Measurements from ENCODE around the gene C4B. TPM values are rescaled to one million over a fixed set of nuclear protein-coding genes. Genes with fewer than 3 reads are reported as not detected.
A peak's percentile ranks its signal among the peaks of the same experiment; 100 is the strongest.
"Not testable (repeated sequence)": the region's sequence is repeated elsewhere in the genome, so short reads cannot be mapped to it uniquely, and the experiment has no call there.

Gene C4B
- total and polyA plus RNA-seq, 2 donors = 47.4 to 262 TPM

DNA sequence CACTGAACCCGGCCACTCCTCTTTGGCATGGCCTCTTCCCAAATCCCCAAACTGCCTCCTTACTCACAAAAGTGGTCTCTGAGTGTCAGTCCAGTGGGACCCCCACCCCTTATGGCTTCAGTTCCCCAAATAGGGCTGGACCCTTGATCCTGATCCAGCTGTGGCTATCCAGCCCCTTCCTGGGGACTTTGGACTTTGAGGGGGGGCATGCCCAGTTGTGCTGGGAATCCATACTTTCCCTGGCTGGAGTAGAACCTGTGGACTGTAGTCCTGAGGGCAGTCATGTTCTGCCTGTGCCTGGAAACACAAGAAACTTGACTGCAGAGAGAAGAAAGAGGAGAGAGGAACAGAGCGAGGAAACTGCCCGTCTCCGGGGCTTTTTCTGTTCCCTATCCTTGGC lies 10.2 kb upstream of the C4B start:
- not testable (repeated sequence) for H3K27me3 ChIP-seq (ENCODE audit: control insufficient read depth in 2 of 2, insufficient read depth in 1 of 2, low read length in 1 of 2); H3K36me3 ChIP-seq (ENCODE audit: control insufficient read depth in 2 of 2, insufficient read depth in 2 of 2, low read length in 1 of 2); H3K9me3 ChIP-seq (ENCODE audit: control insufficient read depth in 2 of 2, insufficient read depth in 1 of 2, low read length in 1 of 2); H3K4me1 ChIP-seq (ENCODE audit: control insufficient read depth in 2 of 2, insufficient read depth in 2 of 2, low read length in 2 of 2); H3K27ac ChIP-seq (ENCODE audit: low read depth in 1 of 2, low read length in 1 of 2); H3K4me3 ChIP-seq (ENCODE audit: low read length in 2 of 2); DNase-seq (ENCODE audit: low read depth in 6 of 9, low spot score in 9 of 9)
- WGBS = 57% methylated on average over 4 of the region's 4 CpGs

DNA sequence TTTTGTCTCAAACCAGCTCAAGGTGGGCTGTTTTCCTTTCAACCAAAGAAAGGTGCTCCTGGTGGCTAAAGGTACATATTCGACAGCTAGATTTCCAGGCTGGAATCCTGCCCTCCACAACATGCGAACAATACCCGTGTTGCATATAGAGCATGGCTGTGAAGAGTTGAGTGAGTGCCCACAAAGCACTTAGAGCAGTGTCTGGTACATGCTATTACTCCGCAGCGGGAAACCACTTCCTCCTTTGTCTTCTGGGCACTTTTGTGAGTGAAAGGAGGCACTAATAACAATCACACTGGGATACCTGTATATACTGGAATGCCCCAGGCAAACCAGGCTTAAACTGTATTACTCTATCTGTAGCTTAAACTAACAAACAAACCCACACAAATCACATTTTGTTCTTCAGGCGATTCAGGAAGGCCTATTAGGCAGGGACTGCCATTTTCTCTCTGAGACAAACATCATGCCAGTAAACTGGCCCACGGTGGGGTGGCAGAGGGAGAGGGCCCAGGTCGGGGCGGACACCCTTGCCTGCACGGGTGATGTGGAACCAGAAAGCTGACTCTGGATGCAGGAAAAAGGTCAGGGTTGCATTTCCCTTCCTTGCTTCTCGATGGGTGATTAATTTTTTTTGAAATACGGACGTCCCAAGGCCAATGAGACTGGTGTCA lies 9.6 kb upstream of the C4B start:
- not testable (repeated sequence) for DNase-seq (ENCODE audit: low read depth in 6 of 9, low spot score in 9 of 9); H3K9me3 ChIP-seq (ENCODE audit: control insufficient read depth in 2 of 2, insufficient read depth in 1 of 2, low read length in 1 of 2); H3K4me1 ChIP-seq (ENCODE audit: control insufficient read depth in 2 of 2, insufficient read depth in 2 of 2, low read length in 2 of 2); H3K36me3 ChIP-seq (ENCODE audit: control insufficient read depth in 2 of 2, insufficient read depth in 2 of 2, low read length in 1 of 2); H3K27me3 ChIP-seq (ENCODE audit: control insufficient read depth in 2 of 2, insufficient read depth in 1 of 2, low read length in 1 of 2); H3K4me3 ChIP-seq (ENCODE audit: low read length in 2 of 2)
- WGBS = 64% methylated on average over 9 of the region's 13 CpGs
- H3K27ac ChIP-seq (ENCODE audit: low read depth in 1 of 2, low read length in 1 of 2) = peak overlapping the region in 1 of 2 donors; percentile 42

GRCh38 chr6:32005538-32005880 lies 9.1 kb upstream of the C4B start:
- not testable (repeated sequence) for H3K4me3 ChIP-seq (ENCODE audit: low read length in 2 of 2); H3K27me3 ChIP-seq (ENCODE audit: control insufficient read depth in 2 of 2, insufficient read depth in 1 of 2, low read length in 1 of 2); H3K4me1 ChIP-seq (ENCODE audit: control insufficient read depth in 2 of 2, insufficient read depth in 2 of 2, low read length in 2 of 2); H3K27ac ChIP-seq (ENCODE audit: low read depth in 1 of 2, low read length in 1 of 2); H3K9me3 ChIP-seq (ENCODE audit: control insufficient read depth in 2 of 2, insufficient read depth in 1 of 2, low read length in 1 of 2); DNase-seq (ENCODE audit: low read depth in 6 of 9, low spot score in 9 of 9); H3K36me3 ChIP-seq (ENCODE audit: control insufficient read depth in 2 of 2, insufficient read depth in 2 of 2, low read length in 1 of 2)
- WGBS = 93% methylated on average over 9 of the region's 9 CpGs

- H3K27me3 ChIP-seq (ENCODE audit: control insufficient read depth in 2 of 2, insufficient read depth in 1 of 2, low read length in 1 of 2); H3K4me1 ChIP-seq (ENCODE audit: control insufficient read depth in 2 of 2, insufficient read depth in 2 of 2, low read length in 2 of 2); H3K9me3 ChIP-seq (ENCODE audit: control insufficient read depth in 2 of 2, insufficient read depth in 1 of 2, low read length in 1 of 2); DNase-seq (ENCODE audit: low read depth in 6 of 9, low spot score in 9 of 9); H3K4me3 ChIP-seq (ENCODE audit: low read length in 2 of 2); H3K27ac ChIP-seq (ENCODE audit: low read depth in 1 of 2, low read length in 1 of 2); H3K36me3 ChIP-seq (ENCODE audit: control insufficient read depth in 2 of 2, insufficient read depth in 2 of 2, low read length in 1 of 2): not testable (repeated sequence)
- 84% methylated on average over 8 of the region's 8 CpGs for WGBS
Observed at GRCh38 chr6:32005991-32006529, 8.5 kb upstream of the C4B start.

DNA sequence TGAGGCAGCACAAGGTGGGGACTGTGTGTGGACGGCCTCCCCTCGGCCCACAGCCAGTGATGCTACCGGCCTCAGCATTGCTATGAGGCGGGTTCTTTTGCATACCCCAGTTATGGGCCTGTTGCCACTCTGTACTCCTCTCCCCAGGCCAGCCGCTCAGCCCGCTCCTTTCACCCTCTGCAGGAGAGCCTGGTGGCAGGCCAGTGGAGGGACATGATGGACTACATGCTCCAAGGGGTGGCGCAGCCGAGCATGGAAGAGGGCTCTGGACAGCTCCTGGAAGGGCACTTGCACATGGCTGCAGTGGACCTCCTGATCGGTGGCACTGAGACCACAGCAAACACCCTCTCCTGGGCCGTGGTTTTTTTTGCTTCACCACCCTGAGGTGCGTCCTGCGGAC lies 7.5 kb upstream of the C4B start:
- not testable (repeated sequence) for H3K9me3 ChIP-seq (ENCODE audit: control insufficient read depth in 2 of 2, insufficient read depth in 1 of 2, low read length in 1 of 2); DNase-seq (ENCODE audit: low read depth in 6 of 9, low spot score in 9 of 9); H3K27me3 ChIP-seq (ENCODE audit: control insufficient read depth in 2 of 2, insufficient read depth in 1 of 2, low read length in 1 of 2); H3K36me3 ChIP-seq (ENCODE audit: control insufficient read depth in 2 of 2, insufficient read depth in 2 of 2, low read length in 1 of 2); H3K4me1 ChIP-seq (ENCODE audit: control insufficient read depth in 2 of 2, insufficient read depth in 2 of 2, low read length in 2 of 2); H3K4me3 ChIP-seq (ENCODE audit: low read length in 2 of 2); H3K27ac ChIP-seq (ENCODE audit: low read depth in 1 of 2, low read length in 1 of 2)
- WGBS = 91% methylated on average over 12 of the region's 12 CpGs

GRCh38 chr6:32008037-32008436 lies 6.6 kb upstream of the C4B start:
- H3K27me3 ChIP-seq (ENCODE audit: control insufficient read depth in 2 of 2, insufficient read depth in 1 of 2, low read length in 1 of 2); H3K27ac ChIP-seq (ENCODE audit: low read depth in 1 of 2, low read length in 1 of 2); H3K4me1 ChIP-seq (ENCODE audit: control insufficient read depth in 2 of 2, insufficient read depth in 2 of 2, low read length in 2 of 2); H3K4me3 ChIP-seq (ENCODE audit: low read length in 2 of 2); H3K9me3 ChIP-seq (ENCODE audit: control insufficient read depth in 2 of 2, insufficient read depth in 1 of 2, low read length in 1 of 2); DNase-seq (ENCODE audit: low read depth in 6 of 9, low spot score in 9 of 9); H3K36me3 ChIP-seq (ENCODE audit: control insufficient read depth in 2 of 2, insufficient read depth in 2 of 2, low read length in 1 of 2): not testable (repeated sequence)
- no CpG with 5 or more reads among the region's 24 CpGs for WGBS

GRCh38 chr6:32008616-32009015 lies 6.0 kb upstream of the C4B start:
- not testable (repeated sequence) for H3K4me1 ChIP-seq (ENCODE audit: control insufficient read depth in 2 of 2, insufficient read depth in 2 of 2, low read length in 2 of 2); H3K36me3 ChIP-seq (ENCODE audit: control insufficient read depth in 2 of 2, insufficient read depth in 2 of 2, low read length in 1 of 2); H3K27ac ChIP-seq (ENCODE audit: low read depth in 1 of 2, low read length in 1 of 2); H3K4me3 ChIP-seq (ENCODE audit: low read length in 2 of 2); H3K27me3 ChIP-seq (ENCODE audit: control insufficient read depth in 2 of 2, insufficient read depth in 1 of 2, low read length in 1 of 2); H3K9me3 ChIP-seq (ENCODE audit: control insufficient read depth in 2 of 2, insufficient read depth in 1 of 2, low read length in 1 of 2); DNase-seq (ENCODE audit: low read depth in 6 of 9, low spot score in 9 of 9)
- WGBS = 60% methylated on average over 7 of the region's 12 CpGs

GRCh38 chr6:32009537-32009936 lies 5.1 kb upstream of the C4B start:
- WGBS = 77% methylated on average over 5 of the region's 12 CpGs
- H3K27ac ChIP-seq (ENCODE audit: low read depth in 1 of 2, low read length in 1 of 2); DNase-seq (ENCODE audit: low read depth in 6 of 9, low spot score in 9 of 9); H3K27me3 ChIP-seq (ENCODE audit: control insufficient read depth in 2 of 2, insufficient read depth in 1 of 2, low read length in 1 of 2); H3K36me3 ChIP-seq (ENCODE audit: control insufficient read depth in 2 of 2, insufficient read depth in 2 of 2, low read length in 1 of 2); H3K4me3 ChIP-seq (ENCODE audit: low read length in 2 of 2); H3K9me3 ChIP-seq (ENCODE audit: control insufficient read depth in 2 of 2, insufficient read depth in 1 of 2, low read length in 1 of 2); H3K4me1 ChIP-seq (ENCODE audit: control insufficient read depth in 2 of 2, insufficient read depth in 2 of 2, low read length in 2 of 2): not testable (repeated sequence)

DNA sequence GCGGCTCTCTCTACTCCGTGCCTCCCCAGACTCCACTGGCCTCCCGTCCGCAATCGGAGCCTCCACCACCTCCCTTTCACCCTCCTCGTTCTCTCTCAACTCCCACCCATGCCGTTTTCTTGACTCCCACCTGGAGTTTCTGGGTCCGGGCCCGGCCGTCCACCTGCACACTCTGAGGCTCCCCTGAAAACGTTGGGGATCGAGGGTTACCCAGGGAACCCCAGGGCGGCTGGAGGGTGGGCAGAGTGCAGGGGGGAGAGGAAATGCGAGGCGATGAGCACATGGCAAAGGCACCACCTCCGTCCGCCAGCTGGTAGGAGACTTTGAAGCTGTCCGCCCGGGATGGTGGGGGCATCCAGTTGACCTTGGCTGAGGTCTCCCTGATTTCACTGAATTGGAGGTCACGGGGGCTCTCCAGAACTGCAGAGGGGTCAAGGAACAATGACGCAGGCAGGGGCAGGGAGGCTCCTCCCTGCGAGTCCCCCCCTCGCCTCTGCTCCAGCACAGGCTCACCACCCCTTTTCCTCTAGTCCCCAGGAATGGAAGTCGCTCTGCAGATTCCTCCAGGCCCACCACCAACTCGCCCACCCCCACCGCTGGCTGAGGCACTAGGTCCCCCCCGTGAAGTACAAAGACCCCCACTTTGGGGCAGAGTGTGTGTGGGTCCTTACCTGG lies 3.6 kb upstream of the C4B start:
- 89% methylated on average over 17 of the region's 27 CpGs for WGBS
- not testable (repeated sequence) for H3K4me3 ChIP-seq (ENCODE audit: low read length in 2 of 2); H3K9me3 ChIP-seq (ENCODE audit: control insufficient read depth in 2 of 2, insufficient read depth in 1 of 2, low read length in 1 of 2); H3K4me1 ChIP-seq (ENCODE audit: control insufficient read depth in 2 of 2, insufficient read depth in 2 of 2, low read length in 2 of 2); H3K27ac ChIP-seq (ENCODE audit: low read depth in 1 of 2, low read length in 1 of 2); H3K36me3 ChIP-seq (ENCODE audit: control insufficient read depth in 2 of 2, insufficient read depth in 2 of 2, low read length in 1 of 2); H3K27me3 ChIP-seq (ENCODE audit: control insufficient read depth in 2 of 2, insufficient read depth in 1 of 2, low read length in 1 of 2); DNase-seq (ENCODE audit: low read depth in 6 of 9, low spot score in 9 of 9)
